ENCODE measurements around the gene UBE2G2.

DNA sequence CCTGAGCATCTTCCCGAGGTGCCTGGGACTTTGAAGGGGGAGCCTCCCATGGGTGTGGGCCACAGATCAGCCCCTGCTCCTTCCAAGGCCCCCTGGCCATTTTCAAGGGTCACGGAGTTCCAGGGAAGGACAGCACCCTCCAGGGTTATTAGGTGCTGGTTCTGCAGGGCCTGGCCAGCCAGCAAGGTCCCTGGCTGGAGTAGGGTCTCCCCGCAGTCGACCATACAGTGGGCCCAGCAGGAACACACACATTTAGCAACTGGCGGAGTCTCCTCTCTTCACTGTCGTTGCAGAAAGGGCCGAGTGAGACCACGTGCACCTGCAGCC is 34.0 kb upstream of the UBE2G2 start:
- no peak for TF ChIP-seq POLR2A (IDR thresholded peaks at IDR 0.05)
- TF ChIP-seq, protein P1, sequence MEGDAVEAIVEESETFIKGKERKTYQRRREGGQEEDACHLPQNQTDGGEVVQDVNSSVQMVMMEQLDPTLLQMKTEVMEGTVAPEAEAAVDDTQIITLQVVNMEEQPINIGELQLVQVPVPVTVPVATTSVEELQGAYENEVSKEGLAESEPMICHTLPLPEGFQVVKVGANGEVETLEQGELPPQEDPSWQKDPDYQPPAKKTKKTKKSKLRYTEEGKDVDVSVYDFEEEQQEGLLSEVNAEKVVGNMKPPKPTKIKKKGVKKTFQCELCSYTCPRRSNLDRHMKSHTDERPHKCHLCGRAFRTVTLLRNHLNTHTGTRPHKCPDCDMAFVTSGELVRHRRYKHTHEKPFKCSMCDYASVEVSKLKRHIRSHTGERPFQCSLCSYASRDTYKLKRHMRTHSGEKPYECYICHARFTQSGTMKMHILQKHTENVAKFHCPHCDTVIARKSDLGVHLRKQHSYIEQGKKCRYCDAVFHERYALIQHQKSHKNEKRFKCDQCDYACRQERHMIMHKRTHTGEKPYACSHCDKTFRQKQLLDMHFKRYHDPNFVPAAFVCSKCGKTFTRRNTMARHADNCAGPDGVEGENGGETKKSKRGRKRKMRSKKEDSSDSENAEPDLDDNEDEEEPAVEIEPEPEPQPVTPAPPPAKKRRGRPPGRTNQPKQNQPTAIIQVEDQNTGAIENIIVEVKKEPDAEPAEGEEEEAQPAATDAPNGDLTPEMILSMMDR (IDR thresholded peaks at IDR 0.05): no peak
